Measurements from ENCODE around the gene HMGXB3. TPM values are rescaled to one million over a fixed set of nuclear protein-coding genes. Genes with fewer than 3 reads are reported as not detected.
"Not testable (repeated sequence)": the region's sequence is repeated elsewhere in the genome, so short reads cannot be mapped to it uniquely, and the experiment has no call there.

Gene HMGXB3
- total RNA-seq, 4 donors from 2014 or later, result 19.7 to 27.0 (median 23.9) TPM

DNA sequence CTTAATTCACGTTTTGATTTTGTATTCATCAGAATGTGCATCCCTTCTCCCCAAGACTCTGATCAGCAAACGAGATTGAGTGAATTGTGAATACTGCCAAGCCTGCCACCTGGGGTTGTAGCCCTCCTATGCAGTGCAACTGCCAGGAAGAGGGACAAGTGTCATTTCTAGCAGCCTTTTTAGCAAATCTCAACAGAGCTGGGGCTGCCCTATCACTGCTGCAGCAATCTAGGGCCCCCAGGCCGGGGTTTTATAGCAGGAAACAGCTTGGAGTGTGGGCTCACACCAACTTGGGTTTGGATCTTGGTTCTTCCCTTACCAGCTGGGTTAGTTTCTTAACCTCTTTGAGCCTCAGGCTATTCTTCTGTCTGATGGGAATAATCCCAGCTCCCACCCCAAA lies 81.8 kb downstream of the HMGXB3 start:
- Histone ChIP-seq H3K4me1 (no peaks in the 10 kb centered on the region), H3K9me3 (no peaks in the 10 kb centered on the region), H3K27ac (no peak overlapping the region), H3K36me3 (no peaks in the 10 kb centered on the region), H3K27me3 (peaks cover 0 to 3% (median 0%) of the 10 kb centered on the region in 3 donors), H3K4me3 (no peak overlapping the region)
- DNase-seq, result no peak
- no peak for ATAC-seq
- intact Hi-C loops (cut with DNase I; ENCODE audit: low total_unique reads) (no loop called here), in situ Hi-C loops (cut with MboI; ENCODE audit: low sequenced_read_pairs in 4 of 4) (no loop called here)
- TF ChIP-seq POLR2A (IDR thresholded peaks at IDR 0.05), result no peak
- TF ChIP-seq, protein P1, sequence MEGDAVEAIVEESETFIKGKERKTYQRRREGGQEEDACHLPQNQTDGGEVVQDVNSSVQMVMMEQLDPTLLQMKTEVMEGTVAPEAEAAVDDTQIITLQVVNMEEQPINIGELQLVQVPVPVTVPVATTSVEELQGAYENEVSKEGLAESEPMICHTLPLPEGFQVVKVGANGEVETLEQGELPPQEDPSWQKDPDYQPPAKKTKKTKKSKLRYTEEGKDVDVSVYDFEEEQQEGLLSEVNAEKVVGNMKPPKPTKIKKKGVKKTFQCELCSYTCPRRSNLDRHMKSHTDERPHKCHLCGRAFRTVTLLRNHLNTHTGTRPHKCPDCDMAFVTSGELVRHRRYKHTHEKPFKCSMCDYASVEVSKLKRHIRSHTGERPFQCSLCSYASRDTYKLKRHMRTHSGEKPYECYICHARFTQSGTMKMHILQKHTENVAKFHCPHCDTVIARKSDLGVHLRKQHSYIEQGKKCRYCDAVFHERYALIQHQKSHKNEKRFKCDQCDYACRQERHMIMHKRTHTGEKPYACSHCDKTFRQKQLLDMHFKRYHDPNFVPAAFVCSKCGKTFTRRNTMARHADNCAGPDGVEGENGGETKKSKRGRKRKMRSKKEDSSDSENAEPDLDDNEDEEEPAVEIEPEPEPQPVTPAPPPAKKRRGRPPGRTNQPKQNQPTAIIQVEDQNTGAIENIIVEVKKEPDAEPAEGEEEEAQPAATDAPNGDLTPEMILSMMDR (IDR thresholded peaks at IDR 0.05 in 4 of 5, conservative IDR thresholded peaks at IDR 0.05 in 1 of 5), result no peak

DNA sequence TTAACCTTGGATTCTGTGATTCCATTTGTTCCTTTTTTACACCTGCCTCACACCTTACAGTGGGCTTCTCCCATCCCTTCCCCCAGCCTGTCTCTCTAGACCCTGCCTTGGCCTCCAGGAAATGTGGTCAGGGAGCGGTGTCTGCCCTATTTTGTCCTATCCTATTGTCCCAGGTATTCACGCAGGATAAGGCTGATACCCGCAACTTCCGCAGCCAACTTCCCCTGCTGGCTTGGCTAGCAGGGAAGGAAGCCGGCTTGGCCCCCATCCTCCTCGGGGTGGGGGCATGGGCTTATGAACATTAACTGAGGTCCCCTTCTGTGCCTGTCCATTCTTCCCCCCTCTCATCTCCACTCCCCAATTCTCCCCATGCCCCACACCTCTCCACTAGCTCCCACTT lies 82.3 kb downstream of the HMGXB3 start:
- no peak overlapping the region for H3K27ac ChIP-seq
- TF ChIP-seq, protein P1 (IDR thresholded peaks at IDR 0.05 in 4 of 5, conservative IDR thresholded peaks at IDR 0.05 in 1 of 5), result no peak
- no peak for TF ChIP-seq POLR2A (IDR thresholded peaks at IDR 0.05)
- in situ Hi-C loops (cut with MboI; ENCODE audit: low sequenced_read_pairs in 4 of 4), result no loop called here
- H3K4me1 ChIP-seq, result no peaks in the 10 kb centered on the region
- intact Hi-C loops (cut with DNase I; ENCODE audit: low total_unique reads), result no loop called here
- H3K4me3 ChIP-seq, result no peak overlapping the region
- H3K9me3 ChIP-seq, result no peaks in the 10 kb centered on the region
- ATAC-seq, result no peak
- no peaks in the 10 kb centered on the region for H3K36me3 ChIP-seq
- DNase-seq, result no peak
- H3K27me3 ChIP-seq, result peaks cover 0 to 4% (median 0%) of the 10 kb centered on the region in 3 donors

DNA sequence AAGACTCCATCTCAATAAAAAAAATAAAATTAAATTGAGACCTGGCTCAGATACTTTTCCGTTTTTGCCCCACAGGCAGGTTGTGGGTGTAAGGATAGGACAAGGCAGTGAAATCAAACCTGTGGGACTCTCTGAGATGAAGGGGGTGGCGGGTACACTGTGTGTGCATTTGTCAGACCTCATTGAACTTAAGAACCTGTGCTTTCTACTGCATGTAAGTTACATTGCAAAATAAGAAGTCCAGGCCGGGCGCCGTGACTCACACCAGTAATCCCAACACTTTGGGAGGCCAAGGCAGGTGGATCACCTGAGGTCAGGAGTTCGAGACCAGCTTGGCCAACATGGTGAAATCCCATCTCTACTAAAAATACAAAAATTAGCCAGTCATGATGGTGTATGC lies 84.2 kb downstream of the HMGXB3 start:
- H3K4me3 ChIP-seq, result peak overlapping the region in 1 of 4 donors; percentile 33
- H3K27me3 ChIP-seq; H3K36me3 ChIP-seq; H3K4me1 ChIP-seq; H3K27ac ChIP-seq; DNase-seq; H3K9me3 ChIP-seq; in situ Hi-C loops (cut with MboI; ENCODE audit: low sequenced_read_pairs in 4 of 4); intact Hi-C loops (cut with DNase I; ENCODE audit: low total_unique reads); ATAC-seq: not testable (repeated sequence)

DNA sequence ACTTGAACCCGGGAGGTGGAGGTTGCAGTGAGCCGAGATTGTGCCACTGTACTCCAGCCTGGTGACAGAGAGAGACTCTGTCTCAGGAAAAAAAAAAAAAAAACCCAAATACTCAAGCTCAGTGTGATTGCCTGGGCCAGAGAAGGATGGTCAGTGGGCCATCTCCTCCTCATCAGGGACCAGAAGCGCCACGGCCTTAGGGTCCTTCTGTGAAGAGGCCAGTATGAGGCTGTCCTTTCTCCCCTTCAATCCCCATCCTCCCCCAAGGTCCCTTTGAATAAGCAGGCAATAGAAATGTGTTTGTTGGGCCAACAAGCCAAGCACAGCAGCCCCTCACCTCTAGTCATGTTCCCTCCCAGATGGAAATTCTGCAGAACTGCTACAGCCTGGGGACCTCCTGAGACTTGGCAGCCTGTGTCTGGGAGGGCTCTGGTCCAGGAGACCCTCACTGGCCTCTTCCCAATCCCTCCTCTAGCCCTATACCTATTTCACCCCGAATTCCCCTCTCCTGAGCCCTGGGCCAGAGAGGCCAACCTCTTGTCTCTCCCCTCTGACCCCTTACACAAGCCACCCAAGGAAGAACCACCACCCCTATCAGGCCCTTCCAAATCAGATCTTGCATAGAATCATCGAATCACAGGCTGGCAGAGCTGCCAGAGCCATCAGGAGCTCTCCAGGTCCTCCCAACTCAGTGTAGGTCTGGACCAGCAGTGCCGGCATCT lies 84.8 kb downstream of the HMGXB3 start:
- in situ Hi-C loops (cut with MboI; ENCODE audit: low sequenced_read_pairs in 4 of 4), result no loop called here
- TF ChIP-seq, protein P1 (IDR thresholded peaks at IDR 0.05 in 4 of 5, conservative IDR thresholded peaks at IDR 0.05 in 1 of 5), result no peak
- TF ChIP-seq POLR2A (IDR thresholded peaks at IDR 0.05), result no peak
- Histone ChIP-seq H3K4me1 (no peaks in the 10 kb centered on the region), H3K27me3 (peaks cover 0 to 4% (median 0%) of the 10 kb centered on the region in 3 donors), H3K36me3 (no peaks in the 10 kb centered on the region), H3K27ac (no peak overlapping the region), H3K9me3 (no peaks in the 10 kb centered on the region), H3K4me3 (peak overlapping the region in 1 of 4 donors; percentile 33)
- ATAC-seq, result no peak
- no peak for DNase-seq
- intact Hi-C loops (cut with DNase I; ENCODE audit: low total_unique reads), result no loop called here

DNA sequence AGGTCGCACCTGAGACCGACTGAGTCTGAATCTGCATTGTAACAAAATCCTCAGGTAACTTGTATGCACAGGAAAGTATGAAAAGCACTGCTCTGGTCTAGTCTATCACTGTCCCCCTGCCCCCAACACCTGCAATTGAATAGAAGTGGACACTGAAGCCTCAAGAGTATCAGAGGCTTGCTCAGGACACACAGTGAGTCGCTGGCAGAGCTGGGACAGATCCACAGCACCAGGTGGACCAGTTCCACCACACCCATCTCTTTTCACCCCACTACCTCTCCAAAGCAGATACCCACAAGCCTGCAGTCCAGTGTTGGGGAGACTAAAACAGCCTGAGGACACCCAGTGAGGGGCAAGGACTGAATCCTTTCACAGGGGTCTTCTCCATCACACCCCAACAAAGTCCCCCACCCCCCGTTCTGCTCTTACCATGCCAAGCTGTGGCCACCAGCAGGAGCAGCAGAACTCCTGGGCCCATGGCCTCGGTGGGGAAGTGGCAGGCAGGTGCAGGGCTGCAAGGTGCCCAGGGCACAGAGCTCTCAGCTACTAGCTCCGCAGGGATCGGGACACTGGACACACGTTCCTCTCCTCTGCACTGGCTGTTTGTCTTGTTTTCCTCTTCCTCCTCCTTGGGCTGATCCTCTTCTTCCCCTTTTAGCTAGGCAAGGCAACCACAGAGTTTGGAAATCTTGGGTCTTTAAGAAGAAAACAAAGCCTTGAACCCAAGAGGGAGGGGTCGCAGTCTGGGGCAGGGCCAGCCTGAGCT lies 85.6 kb downstream of the HMGXB3 start, which contains the start of gene CSF1R:
TSS of gene CSF1R (minus strand) at position 605 of the 766 bp plus-strand sequence. CDS start at position 478, 127 bp downstream.
- intact Hi-C loops (cut with DNase I; ENCODE audit: low total_unique reads), result no loop called here
- no peak within 1 kb of the TSS for H3K27ac ChIP-seq
- no peaks in the 10 kb centered on the region for H3K4me1 ChIP-seq
- no peaks in the 10 kb centered on the region for H3K9me3 ChIP-seq
- no peak for DNase-seq
- peak within 1 kb of the TSS in 1 of 4 donors; percentile 33 for H3K4me3 ChIP-seq
- H3K27me3 ChIP-seq, result peaks cover 0 to 4% (median 0%) of the 10 kb centered on the region in 3 donors
- ATAC-seq, result no peak
- no peak for TF ChIP-seq POLR2A (IDR thresholded peaks at IDR 0.05)
- TF ChIP-seq, protein P1 (IDR thresholded peaks at IDR 0.05 in 4 of 5, conservative IDR thresholded peaks at IDR 0.05 in 1 of 5), result no peak
- in situ Hi-C loops (cut with MboI; ENCODE audit: low sequenced_read_pairs in 4 of 4), result no loop called here
- H3K36me3 ChIP-seq, result no peaks in the 10 kb centered on the region
